HG02678 (cell line): Measurements from ENCODE around the gene ZNF580.

Source experiments
- ATAC-seq: cut with Tn5 transposase; IDR thresholded peaks from one replicate; pipeline ENCODE4 v1.9.1; 2021; ENCODE audit warnings: mild to moderate bottlenecking, moderate library complexity; ENCODE audit not compliant: unreplicated experiment

Gene ZNF580

GRCh38 chr19:55674841-55675660, 34.2 kb downstream of the ZNF580 start, which contains the start of gene EPN1:
TSS of gene EPN1 (plus strand) at chr19:55675226. CDS start at chr19:55678628, 3,402 bp downstream.
- peak; percentile 68 for ATAC-seq

- ATAC-seq: no peak
Observed at GRCh38 chr19:55675661-55676354, 35.0 kb downstream of the ZNF580 start.

GRCh38 chr19:55676383-55676782, 35.6 kb downstream of the ZNF580 start:
- no peak for ATAC-seq

DNA sequence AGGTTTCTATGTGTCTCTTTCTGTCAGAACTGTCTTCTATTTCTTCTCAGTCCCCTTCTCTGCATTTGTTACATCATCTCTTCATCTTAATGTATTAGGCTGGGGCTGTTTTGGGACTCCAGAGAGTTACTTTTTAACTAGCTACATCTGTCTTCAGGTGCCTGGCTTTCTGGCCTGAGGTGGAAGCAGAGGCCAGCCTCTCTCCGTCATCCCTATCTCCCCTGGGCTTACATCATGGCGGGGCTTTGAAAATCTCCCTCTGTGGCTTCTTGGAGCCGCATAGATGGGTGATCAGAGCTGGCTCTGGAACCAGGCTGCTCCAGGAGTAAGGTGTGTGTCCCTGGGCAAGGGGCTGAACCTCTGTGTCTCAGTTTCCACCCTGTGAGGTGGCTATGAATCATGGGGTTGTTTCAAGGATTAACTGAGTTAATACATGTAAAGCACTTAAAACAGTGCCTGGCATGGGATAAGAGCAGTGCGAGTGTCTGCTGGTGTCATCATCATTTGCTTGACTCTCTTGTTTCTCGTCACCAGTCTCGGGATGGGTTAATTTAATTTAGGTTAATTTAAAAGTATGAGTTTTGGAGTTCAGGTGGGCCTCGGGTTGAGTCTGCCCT, 36.2 kb downstream of the ZNF580 start:
- no peak for ATAC-seq

DNA sequence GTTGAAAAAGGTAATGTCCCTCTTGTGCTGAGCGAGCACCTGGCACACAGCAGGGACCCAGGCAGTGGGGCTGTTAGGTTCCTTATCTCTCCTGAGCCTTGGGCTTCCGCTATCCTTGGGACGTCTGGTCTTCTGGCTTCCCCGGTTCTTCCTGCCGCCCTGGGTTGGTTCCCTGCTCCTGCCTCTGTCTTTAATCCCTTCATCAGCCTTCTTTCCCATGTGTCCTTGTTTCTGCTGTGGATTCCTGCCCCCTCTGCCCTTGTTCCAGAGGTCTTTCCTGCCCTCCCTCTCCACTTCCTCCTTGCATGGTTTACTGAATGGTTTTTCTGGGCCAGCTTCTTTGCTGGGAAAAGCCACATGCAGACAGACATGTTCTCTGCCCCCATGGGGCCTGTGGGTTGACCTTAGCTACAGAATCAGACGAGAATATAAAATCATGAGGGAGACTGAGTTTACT, 36.8 kb downstream of the ZNF580 start:
- no peak for ATAC-seq

- ATAC-seq: peak; percentile 67
Observed at GRCh38 chr19:55678121-55678671, 37.4 kb downstream of the ZNF580 start.

- ATAC-seq: no peak
Observed at GRCh38 chr19:55679343-55680257, 38.8 kb downstream of the ZNF580 start.

- ATAC-seq: no peak
Observed at GRCh38 chr19:55680339-55681130, 39.7 kb downstream of the ZNF580 start.

DNA sequence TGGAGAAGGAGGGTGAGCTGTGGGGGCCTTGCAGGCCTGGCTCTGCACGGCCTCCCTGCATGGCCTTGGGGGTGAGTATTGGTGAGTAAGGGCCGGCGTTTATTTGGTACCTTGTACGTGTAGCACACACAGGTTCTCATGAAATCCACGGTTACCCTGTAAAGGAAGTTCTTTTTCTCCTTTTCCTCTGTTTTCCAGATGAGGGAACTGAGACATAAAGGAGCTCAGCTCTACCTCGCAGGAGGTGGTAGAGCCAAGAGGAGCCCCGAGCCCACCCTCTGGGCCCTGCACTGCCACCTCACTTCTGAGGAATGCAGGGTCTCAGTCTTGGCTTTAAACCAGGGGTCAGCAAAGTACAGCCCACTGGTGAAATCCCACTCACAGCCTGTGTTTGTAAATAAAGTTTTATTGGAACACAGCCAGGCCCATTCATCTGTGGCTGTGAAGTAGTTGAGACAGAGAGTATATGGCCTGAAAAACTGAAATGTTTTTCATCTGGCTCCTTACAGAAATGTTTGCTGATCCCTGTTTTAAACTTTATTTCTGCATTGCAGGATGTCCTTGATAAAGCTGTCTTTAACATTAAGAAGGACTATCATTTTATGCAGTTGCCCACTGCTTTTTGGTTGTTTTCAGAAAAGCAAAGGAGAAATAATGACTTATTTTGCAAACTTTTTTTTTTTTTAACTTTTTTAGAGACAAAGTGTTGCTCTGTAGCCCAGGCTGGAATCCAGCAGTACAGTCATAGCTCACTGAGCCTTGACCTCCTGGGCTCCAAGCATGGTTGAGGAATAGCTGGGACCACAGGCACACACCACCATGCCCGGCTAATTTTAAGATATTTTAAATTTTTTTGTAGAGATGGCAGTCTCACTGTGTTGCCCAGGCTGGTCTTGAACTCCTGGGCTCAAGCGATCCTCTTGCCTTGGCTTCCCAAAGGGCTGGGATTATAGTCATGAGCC, 40.6 kb downstream of the ZNF580 start:
- ATAC-seq: no peak

- ATAC-seq: no peak
Observed at GRCh38 chr19:55683449-55684261, 42.9 kb downstream of the ZNF580 start.

- no peak for ATAC-seq
Observed at GRCh38 chr19:55684946-55685681, 44.3 kb downstream of the ZNF580 start.

DNA sequence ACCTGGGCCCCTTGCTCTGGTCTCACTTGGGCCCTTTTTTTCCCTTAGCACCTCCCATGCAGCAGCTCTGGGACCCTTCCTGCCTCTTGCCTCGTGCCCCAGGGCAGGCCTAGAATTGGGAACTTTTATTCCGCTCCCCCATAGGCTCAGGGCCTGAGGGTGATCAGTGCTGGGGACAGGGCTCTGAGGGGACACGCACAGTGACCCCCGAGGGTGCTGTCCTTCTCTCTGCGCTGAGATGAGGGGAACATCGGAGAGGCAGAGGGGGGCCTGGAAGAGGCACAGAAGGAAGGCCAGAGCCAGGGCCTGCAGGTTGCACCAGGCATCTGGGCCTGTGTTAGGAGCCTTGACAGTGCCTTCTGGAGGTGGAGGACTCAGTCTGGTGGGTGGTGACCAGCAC, 45.0 kb downstream of the ZNF580 start:
- ATAC-seq: no peak

- ATAC-seq: no peak
Observed at GRCh38 chr19:55686311-55687050, 45.7 kb downstream of the ZNF580 start.

DNA sequence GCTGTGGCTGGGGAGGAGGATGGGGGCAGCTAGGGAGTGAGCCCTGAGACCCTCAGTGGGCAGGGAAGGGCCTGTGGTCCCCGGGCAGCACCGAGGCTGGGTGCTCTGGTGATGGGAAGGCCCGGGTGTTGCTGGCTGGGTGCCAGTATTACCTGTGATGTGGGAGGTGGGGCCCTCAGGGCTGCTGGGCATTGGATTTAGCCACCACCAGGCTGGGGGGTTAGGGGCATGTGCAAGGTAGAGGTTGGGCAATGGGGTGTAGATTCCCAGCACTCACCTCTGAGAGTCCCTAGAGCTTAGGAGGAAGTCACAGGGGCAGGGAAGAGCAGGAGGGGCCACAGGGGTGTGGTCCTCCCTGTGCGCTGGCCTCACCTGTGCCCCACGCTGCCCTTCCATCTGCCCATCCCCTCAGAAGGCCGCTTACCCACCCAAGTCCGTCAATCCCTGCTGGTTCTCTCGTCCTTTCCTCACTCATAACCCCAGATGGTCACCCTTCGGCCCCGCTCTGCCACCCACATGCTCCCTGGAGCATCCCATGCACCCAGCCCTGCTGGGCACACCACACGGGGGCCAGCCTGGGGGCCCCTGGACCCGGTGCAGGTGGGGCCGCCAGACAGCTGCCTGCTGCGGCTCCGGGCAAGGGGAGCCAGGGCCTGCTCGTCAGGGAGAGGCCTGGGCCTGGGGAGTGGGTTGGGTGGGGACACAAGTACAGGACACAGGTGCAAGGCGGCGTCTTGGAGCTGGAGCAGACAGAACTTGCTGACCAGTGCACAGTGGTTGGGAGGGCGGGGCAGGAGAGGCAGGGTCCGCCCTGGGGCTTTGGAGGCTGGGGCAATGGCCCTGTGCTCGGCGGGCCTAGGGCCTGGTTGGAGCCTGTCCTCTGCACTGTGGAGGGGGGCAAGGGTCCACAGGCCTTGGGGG, 46.7 kb downstream of the ZNF580 start:
- ATAC-seq: no peak
